Measurements from ENCODE around the gene PHF5A. TPM values are rescaled to one million over a fixed set of nuclear protein-coding genes. Genes with fewer than 3 reads are reported as not detected.

Gene PHF5A
- polyA plus RNA-seq, 1 of the 3 experiments (the other 2 are of a cell fraction) = 39.6 TPM

GRCh38 chr22:41487037-41487935 lies 18.8 kb upstream of the PHF5A start:
- peaks cover 37% of the 10 kb centered on the region for H3K79me2 ChIP-seq (ENCODE audit: insufficient read depth)
- no peaks in the 10 kb centered on the region for H4K20me1 ChIP-seq (ENCODE audit: insufficient read depth)
- POLR2A ChIA-PET = no interaction called here

GRCh38 chr22:41485033-41485432 lies 16.5 kb upstream of the PHF5A start:
- WGBS (ENCODE audit: low lambda C conversion rate) = 96% methylated on average over 6 of the region's 7 CpGs
- peaks cover 4% of the 10 kb centered on the region; the same call in 1 of the 2 replicates for H4K20me1 ChIP-seq (ENCODE audit: insufficient read depth)
- POLR2A ChIA-PET = no interaction called here
- H3K9ac ChIP-seq = no peak overlapping the region
- no peak for DNase-seq
- CTCF ChIA-PET = no interaction called here
- TF ChIP-seq, protein P1, sequence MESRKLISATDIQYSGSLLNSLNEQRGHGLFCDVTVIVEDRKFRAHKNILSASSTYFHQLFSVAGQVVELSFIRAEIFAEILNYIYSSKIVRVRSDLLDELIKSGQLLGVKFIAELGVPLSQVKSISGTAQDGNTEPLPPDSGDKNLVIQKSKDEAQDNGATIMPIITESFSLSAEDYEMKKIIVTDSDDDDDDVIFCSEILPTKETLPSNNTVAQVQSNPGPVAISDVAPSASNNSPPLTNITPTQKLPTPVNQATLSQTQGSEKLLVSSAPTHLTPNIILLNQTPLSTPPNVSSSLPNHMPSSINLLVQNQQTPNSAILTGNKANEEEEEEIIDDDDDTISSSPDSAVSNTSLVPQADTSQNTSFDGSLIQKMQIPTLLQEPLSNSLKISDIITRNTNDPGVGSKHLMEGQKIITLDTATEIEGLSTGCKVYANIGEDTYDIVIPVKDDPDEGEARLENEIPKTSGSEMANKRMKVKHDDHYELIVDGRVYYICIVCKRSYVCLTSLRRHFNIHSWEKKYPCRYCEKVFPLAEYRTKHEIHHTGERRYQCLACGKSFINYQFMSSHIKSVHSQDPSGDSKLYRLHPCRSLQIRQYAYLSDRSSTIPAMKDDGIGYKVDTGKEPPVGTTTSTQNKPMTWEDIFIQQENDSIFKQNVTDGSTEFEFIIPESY (IDR thresholded peaks at IDR 0.05; ENCODE audit: borderline replicate concordance, low read depth) = no peak
- TF ChIP-seq EZH2phosphoT487 (IDR thresholded peaks at IDR 0.05; ENCODE audit: borderline replicate concordance, low read depth) (no peak), FOXM1 (IDR thresholded peaks at IDR 0.05; ENCODE audit: low read depth) (no peak), MEF2A (IDR thresholded peaks at IDR 0.05; ENCODE audit: borderline replicate concordance, low read depth) (no peak), USF2 (IDR thresholded peaks at IDR 0.05; ENCODE audit: borderline replicate concordance, low read depth, low read length) (no peak)
- TF ChIP-seq, protein P2, sequence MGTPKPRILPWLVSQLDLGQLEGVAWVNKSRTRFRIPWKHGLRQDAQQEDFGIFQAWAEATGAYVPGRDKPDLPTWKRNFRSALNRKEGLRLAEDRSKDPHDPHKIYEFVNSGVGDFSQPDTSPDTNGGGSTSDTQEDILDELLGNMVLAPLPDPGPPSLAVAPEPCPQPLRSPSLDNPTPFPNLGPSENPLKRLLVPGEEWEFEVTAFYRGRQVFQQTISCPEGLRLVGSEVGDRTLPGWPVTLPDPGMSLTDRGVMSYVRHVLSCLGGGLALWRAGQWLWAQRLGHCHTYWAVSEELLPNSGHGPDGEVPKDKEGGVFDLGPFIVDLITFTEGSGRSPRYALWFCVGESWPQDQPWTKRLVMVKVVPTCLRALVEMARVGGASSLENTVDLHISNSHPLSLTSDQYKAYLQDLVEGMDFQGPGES (IDR thresholded peaks at IDR 0.05; ENCODE audit: low read depth, low read length) = no peak
- no peak overlapping the region for H3K4me3 ChIP-seq (ENCODE audit: low read depth in 2 of 2, low read length in 1 of 2)
- H3K27ac ChIP-seq (ENCODE audit: low read depth in 2 of 2, low read length in 1 of 2) = no peak overlapping the region
- H3K9me3 ChIP-seq = no peaks in the 10 kb centered on the region
- H3F3A ChIP-seq (replicated peaks; ENCODE audit: insufficient read depth) = no peaks in the 10 kb centered on the region
- no peaks in the 10 kb centered on the region; a peak in 1 of 4 replicates for H3K4me1 ChIP-seq (ENCODE audit: control insufficient read depth in 1 of 2, insufficient read depth in 2 of 2, low read depth in 1 of 2, low read length in 1 of 2)
- H3K4me2 ChIP-seq = no peak overlapping the region
- peaks cover 40% of the 10 kb centered on the region for H3K79me2 ChIP-seq (ENCODE audit: insufficient read depth)
- no peak overlapping the region for H2AFZ ChIP-seq (ENCODE audit: low read depth)
- H3K9me2 ChIP-seq = no peaks in the 10 kb centered on the region
- H3K36me3 ChIP-seq (replicated peaks in 1 of 2; ENCODE audit: control insufficient read depth in 1 of 2, insufficient read depth in 2 of 2, low read length in 1 of 2) = no peaks in the 10 kb centered on the region
- H3K27me3 ChIP-seq (ENCODE audit: insufficient read depth) = no peaks in the 10 kb centered on the region

More at GRCh38 chr22:41487037-41487935, 18.8 kb upstream of the PHF5A start:
- Histone ChIP-seq H3F3A (replicated peaks; ENCODE audit: insufficient read depth) (no peaks in the 10 kb centered on the region), H3K4me1 (ENCODE audit: control insufficient read depth in 1 of 2, insufficient read depth in 2 of 2, low read depth in 1 of 2, low read length in 1 of 2) (peaks cover 0 to 5% of the 10 kb centered on the region in 2 experiments; a peak in 2 of 4 replicates), H2AFZ (ENCODE audit: low read depth) (no peak overlapping the region), H3K4me3 (ENCODE audit: low read depth in 2 of 2, low read length in 1 of 2) (no peak overlapping the region), H3K27me3 (ENCODE audit: insufficient read depth) (no peaks in the 10 kb centered on the region), H3K9me3 (no peaks in the 10 kb centered on the region), H3K36me3 (replicated peaks in 1 of 2; ENCODE audit: control insufficient read depth in 1 of 2, insufficient read depth in 2 of 2, low read length in 1 of 2) (no peaks in the 10 kb centered on the region), H3K27ac (ENCODE audit: low read depth in 2 of 2, low read length in 1 of 2) (no peak overlapping the region), H3K4me2 (no peak overlapping the region), H3K9ac (no peak overlapping the region), H3K9me2 (no peaks in the 10 kb centered on the region)
- WGBS (ENCODE audit: low lambda C conversion rate) = 94% methylated on average over 7 of the region's 8 CpGs
- no peak for DNase-seq
- TF ChIP-seq, protein P3, sequence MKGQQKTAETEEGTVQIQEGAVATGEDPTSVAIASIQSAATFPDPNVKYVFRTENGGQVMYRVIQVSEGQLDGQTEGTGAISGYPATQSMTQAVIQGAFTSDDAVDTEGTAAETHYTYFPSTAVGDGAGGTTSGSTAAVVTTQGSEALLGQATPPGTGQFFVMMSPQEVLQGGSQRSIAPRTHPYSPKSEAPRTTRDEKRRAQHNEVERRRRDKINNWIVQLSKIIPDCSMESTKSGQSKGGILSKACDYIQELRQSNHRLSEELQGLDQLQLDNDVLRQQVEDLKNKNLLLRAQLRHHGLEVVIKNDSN (IDR thresholded peaks at IDR 0.05; ENCODE audit: borderline replicate concordance, low read depth) = no peak
- TF ChIP-seq NFIC (IDR thresholded peaks at IDR 0.05; ENCODE audit: borderline replicate concordance) (no peak), FOXJ3 (CRISPR knock-in tag; IDR thresholded peaks at IDR 0.05) (no peak)
- CTCF ChIA-PET = interaction anchor here (1.0 kb wide), 1 partner anchor 9 kb away, joined by 3 read pairs; no protein-coding TSS in a partner anchor
